Activated T-helper 17 cell treated with anti-CD3 and anti-CD28 coated beads, Interleukin-2, amount 50 U/mL, for 72 hours (primary cell): ENCODE results near the gene KIAA0408. TPM values are rescaled to one million over a fixed set of nuclear protein-coding genes. Genes with fewer than 3 reads are reported as not detected.
"Not testable (repeated sequence)": the region's sequence is repeated elsewhere in the genome, so short reads cannot be mapped to it uniquely, and the experiment has no call there.

Experiments used
- ATAC-seq: fragments of 150-1000 bp; cut with Tn5 transposase; replicated peaks from 2 replicates; pipeline ENCODE4 v1.10.0; 2021; ENCODE audit warnings: mild to moderate bottlenecking, moderate library complexity
- H3K27ac Mint-ChIP-seq: one replicate; pipeline ENCODE4 v1.8.0; 2022; ENCODE audit warnings: mixed read lengths
- H3K27me3 Mint-ChIP-seq: one replicate; pipeline ENCODE4 v1.8.0; 2022; ENCODE audit warnings: mixed read lengths
- H3K36me3 Mint-ChIP-seq: one replicate; pipeline ENCODE4 v1.8.0; 2022; ENCODE audit warnings: low read depth, mild to moderate bottlenecking, mixed read lengths
- H3K4me1 Mint-ChIP-seq: one replicate; pipeline ENCODE4 v1.8.0; 2022; ENCODE audit warnings: mixed read lengths
- H3K4me3 Mint-ChIP-seq: one replicate; pipeline ENCODE4 v1.8.0; 2022; ENCODE audit warnings: mild to moderate bottlenecking, mixed read lengths
- H3K9me3 Mint-ChIP-seq: one replicate; pipeline ENCODE4 v1.8.0; 2022; ENCODE audit warnings: mixed read lengths
- total RNA-seq, 2 donors: library from RNA; stranded (reverse); gene quantifications; one replicate each; pipeline ENCODE4 v1.2.3, GENCODE V29; 2022

KIAA0408 gene
- total RNA-seq, 2 donors from 2014 or later: 10.8 to 13.8 TPM

DNA sequence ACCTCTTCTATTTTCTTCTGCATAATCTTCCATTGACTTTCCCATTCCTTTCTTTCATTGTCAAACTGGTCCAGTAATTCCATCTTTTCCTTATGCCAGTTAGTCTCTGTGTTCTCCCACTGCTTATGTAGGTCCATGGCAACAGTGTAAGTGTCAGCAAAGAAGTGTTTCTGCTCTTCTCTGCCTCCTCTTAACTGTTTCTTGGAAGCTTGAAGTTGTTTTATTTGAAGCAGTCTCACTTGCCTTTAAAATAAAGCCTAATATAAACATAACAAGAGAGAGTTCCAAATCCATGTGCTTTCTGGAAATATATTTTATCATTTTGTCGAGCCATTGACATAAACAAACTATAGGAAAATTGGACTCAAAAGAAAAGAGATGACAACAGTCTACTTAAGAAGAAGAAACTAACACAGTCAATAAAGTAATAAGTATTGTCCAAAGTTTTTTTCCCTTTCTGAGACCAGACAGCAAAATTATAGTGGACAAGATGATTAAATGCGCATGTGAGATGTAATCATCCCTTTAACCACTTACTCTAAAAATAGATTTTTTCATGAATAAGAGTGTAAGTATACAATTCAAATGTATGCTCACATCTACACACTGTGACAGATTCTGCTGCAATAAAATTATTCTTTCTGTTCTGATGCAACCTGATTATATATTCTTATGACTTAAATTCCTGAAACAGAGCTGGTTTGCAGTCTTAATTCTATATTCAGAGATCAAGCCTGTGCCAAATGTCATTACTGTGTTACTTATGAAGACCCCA, 5.2 kb downstream of the KIAA0408 start:
- H3K9me3 Mint-ChIP-seq: no peaks in the 10 kb centered on the region
- H3K4me3 Mint-ChIP-seq: no peak overlapping the region
- no peaks in the 10 kb centered on the region for H3K27me3 Mint-ChIP-seq
- H3K4me1 Mint-ChIP-seq: no peaks in the 10 kb centered on the region
- no peak for ATAC-seq
- H3K27ac Mint-ChIP-seq: no peak overlapping the region
- H3K36me3 Mint-ChIP-seq: peaks cover 44% of the 10 kb centered on the region

- H3K9me3 Mint-ChIP-seq: no peaks in the 10 kb centered on the region
- no peak overlapping the region for H3K4me3 Mint-ChIP-seq
- H3K27ac Mint-ChIP-seq: no peak overlapping the region
- no peaks in the 10 kb centered on the region for H3K4me1 Mint-ChIP-seq
- no peaks in the 10 kb centered on the region for H3K27me3 Mint-ChIP-seq
- no peak for ATAC-seq
- H3K36me3 Mint-ChIP-seq: peaks cover 47% of the 10 kb centered on the region
Measured at GRCh38 chr6:127452803-127453202, 6.4 kb downstream of the KIAA0408 start.

DNA sequence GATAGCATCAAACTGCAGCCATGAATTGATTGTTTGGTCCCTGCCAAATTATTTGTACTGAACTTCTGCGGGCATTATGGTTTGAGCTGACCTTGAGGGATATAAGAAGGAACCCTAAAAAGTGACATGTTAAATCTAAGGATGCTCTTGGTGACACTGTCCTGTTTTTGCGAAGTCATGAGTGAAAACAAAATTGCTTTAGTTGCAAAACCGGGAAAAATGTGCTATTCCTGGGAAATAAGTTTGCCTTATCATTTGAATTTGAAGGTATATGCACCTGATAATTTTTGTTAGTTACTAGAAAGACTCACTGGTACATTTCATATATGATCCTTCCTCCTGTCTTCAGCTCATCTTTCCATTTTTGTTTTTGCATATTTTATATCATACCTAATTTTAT, 7.8 kb downstream of the KIAA0408 start:
- Mint-ChIP-seq H3K4me3 (no peak overlapping the region), H3K36me3 (peaks cover 61% of the 10 kb centered on the region), H3K27me3 (no peaks in the 10 kb centered on the region), H3K9me3 (no peaks in the 10 kb centered on the region), H3K27ac (no peak overlapping the region), H3K4me1 (no peaks in the 10 kb centered on the region)
- no peak for ATAC-seq

GRCh38 chr6:127447780-127448179, 11.4 kb downstream of the KIAA0408 start:
- Mint-ChIP-seq H3K9me3 (no peaks in the 10 kb centered on the region), H3K27ac (no peak overlapping the region), H3K27me3 (no peaks in the 10 kb centered on the region), H3K4me1 (no peaks in the 10 kb centered on the region), H3K4me3 (no peak overlapping the region), H3K36me3 (peaks cover 67% of the 10 kb centered on the region)
- ATAC-seq: peak; percentile 35

DNA sequence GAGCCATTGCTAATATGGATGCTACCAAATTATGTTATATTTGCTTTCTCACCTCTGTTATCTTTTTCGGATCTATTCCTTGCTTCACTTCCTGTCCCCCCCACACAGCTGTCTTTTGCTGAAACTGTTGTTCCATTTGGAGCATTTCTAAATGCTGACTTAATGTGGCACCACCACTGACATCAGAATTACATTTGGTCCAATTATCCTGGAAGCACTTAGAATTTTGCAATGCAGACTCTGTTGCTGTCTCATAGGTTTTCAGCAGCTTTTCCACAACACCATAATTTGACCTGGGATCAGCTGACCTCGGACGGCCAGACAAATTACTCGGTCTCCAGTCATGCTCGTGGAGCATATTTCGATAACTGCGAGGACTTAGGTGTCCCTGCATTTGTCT, 12.8 kb downstream of the KIAA0408 start:
- Mint-ChIP-seq H3K27ac (no peak overlapping the region), H3K4me1 (no peaks in the 10 kb centered on the region), H3K36me3 (peaks cover 62% of the 10 kb centered on the region), H3K27me3 (no peaks in the 10 kb centered on the region), H3K4me3 (no peak overlapping the region), H3K9me3 (no peaks in the 10 kb centered on the region)
- ATAC-seq: no peak

DNA sequence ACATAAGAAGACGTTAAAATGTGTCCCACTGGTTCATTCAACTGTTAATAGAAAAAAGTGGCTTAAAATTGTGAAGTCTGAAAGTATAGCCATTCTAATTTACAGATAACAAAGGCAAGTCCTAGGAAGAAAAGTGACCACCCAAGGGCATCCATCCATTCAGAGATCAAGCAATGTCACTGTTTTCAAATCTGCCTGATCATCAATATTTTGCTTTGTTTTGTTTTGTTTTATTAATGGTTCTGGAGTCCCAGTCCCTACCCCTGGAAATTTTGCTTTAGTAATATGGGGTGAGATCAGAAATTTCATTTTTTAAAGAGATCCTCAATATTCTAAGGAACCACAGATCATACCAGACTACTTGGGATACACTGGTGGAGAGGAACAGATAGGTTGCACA, 17.3 kb downstream of the KIAA0408 start:
- no peak overlapping the region for H3K4me3 Mint-ChIP-seq
- no peak overlapping the region for H3K27ac Mint-ChIP-seq
- no peaks in the 10 kb centered on the region for H3K27me3 Mint-ChIP-seq

DNA sequence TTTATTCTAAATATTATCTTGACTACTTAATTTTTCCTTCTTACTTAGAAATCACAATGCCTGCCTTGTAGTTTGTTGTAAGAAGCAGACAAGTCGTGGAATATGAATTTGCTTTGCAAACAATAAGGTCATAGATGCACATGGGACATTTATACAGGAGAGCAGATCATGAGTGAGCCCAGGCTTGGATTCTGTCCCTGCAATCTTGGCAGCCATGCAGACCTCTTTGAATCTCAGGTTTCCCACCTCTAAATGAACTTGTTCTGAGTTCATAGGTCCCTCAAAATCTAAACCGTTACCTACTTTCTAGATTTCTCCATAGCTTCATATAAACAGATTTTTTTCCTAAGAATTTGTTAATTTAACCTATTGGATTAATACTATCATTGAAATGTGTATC, 19.5 kb downstream of the KIAA0408 start:
- H3K27me3 Mint-ChIP-seq: peaks cover 3% of the 10 kb centered on the region
- H3K36me3 Mint-ChIP-seq: peaks cover 11% of the 10 kb centered on the region
- no peak for ATAC-seq
- H3K9me3 Mint-ChIP-seq: no peaks in the 10 kb centered on the region
- H3K4me1 Mint-ChIP-seq: no peaks in the 10 kb centered on the region
- H3K27ac Mint-ChIP-seq: no peak overlapping the region
- no peak overlapping the region for H3K4me3 Mint-ChIP-seq

More for the DNA sequence above, 17.3 kb downstream of the KIAA0408 start:
- Mint-ChIP-seq H3K9me3 (no peaks in the 10 kb centered on the region), H3K36me3 (peaks cover 25% of the 10 kb centered on the region), H3K4me1 (no peaks in the 10 kb centered on the region)
- no peak for ATAC-seq

GRCh38 chr6:127436578-127437110, 22.5 kb downstream of the KIAA0408 start:
- no peak overlapping the region for H3K27ac Mint-ChIP-seq
- H3K27me3 Mint-ChIP-seq: peaks cover 3% of the 10 kb centered on the region
- no peaks in the 10 kb centered on the region for H3K4me1 Mint-ChIP-seq
- no peak overlapping the region for H3K4me3 Mint-ChIP-seq
- no peaks in the 10 kb centered on the region for H3K9me3 Mint-ChIP-seq
- no peaks in the 10 kb centered on the region for H3K36me3 Mint-ChIP-seq
- no peak for ATAC-seq

DNA sequence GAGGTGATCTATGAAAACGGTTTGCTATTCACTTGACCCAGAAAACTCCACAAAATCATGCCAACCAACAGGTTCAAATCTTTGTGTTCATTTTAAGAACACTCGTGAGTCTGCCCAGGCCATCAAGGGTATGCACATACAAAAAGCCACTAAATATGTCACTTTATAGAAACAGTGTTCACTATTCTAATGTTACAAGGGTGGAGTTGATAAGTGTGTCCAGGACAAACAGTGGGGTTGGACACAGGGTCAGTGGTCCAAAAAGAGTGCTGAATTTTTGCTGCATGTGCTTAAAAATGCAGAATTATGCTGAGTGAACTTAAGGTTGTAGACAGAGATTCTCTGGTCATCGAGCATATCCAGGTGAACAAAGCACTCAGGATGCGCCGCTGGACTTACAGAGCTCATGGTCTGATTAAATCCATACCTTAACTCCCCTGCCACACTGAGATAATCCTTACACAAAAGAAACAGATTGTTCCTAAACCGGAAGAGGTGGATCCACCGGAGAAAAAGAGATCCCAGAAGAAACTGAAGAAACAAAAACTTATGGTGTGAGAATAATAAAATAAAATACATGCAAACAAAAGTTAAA, 23.5 kb downstream of the KIAA0408 start:
- Mint-ChIP-seq H3K27ac (no peak overlapping the region), H3K36me3 (no peaks in the 10 kb centered on the region), H3K4me1 (no peaks in the 10 kb centered on the region), H3K4me3 (no peak overlapping the region), H3K9me3 (no peaks in the 10 kb centered on the region), H3K27me3 (peaks cover 3% of the 10 kb centered on the region)
- ATAC-seq: no peak

- no peaks in the 10 kb centered on the region for H3K4me1 Mint-ChIP-seq
- H3K4me3 Mint-ChIP-seq: no peak overlapping the region
- H3K36me3 Mint-ChIP-seq: no peaks in the 10 kb centered on the region
- peaks cover 3% of the 10 kb centered on the region for H3K27me3 Mint-ChIP-seq
- no peak overlapping the region for H3K27ac Mint-ChIP-seq
- no peak for ATAC-seq
- no peaks in the 10 kb centered on the region for H3K9me3 Mint-ChIP-seq
Measured at GRCh38 chr6:127434651-127435050, 24.5 kb downstream of the KIAA0408 start.

- not testable (repeated sequence) for H3K9me3 Mint-ChIP-seq, ATAC-seq, H3K36me3 Mint-ChIP-seq, H3K4me3 Mint-ChIP-seq, H3K4me1 Mint-ChIP-seq, H3K27ac Mint-ChIP-seq, H3K27me3 Mint-ChIP-seq
Measured at GRCh38 chr6:127428562-127428961, 30.6 kb downstream of the KIAA0408 start.

DNA sequence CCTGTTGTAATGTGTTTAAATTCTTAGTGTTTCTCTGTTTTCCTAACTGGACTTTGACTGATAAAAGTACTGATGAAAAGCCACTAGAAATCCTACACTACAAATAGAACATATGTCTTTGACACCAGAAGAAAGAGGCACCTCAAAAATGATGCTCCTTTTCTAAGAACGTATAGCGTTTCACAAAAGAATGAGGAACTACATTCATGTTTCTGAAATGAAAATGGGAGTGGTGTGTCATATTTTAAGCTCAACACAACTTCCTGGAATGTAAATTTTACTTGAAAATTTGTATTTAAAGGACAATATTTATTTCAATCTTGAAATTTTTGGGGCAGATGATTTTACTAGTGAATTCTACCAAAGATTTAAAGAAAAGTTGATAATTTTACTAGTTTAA, 35.3 kb downstream of the KIAA0408 start:
- ATAC-seq: no peak

DNA sequence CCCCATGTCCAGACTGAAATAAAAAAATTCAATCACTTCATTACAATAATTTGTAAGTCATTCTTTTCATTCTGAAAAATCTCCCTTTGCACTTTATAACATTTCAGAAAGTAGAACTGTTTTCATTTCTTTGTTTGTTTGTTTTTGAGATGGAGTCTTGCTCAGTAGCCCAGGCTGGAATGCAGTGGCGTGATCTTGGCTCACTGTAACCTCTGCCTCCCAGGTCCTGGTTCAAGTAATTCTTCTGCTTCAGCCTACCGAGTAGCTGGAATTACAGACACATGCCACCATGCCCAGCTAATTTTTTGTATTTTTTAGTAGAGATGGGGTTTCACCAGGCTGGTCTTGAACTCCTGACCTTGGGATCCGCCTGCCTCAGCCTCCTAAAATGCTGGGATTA, 38.0 kb downstream of the KIAA0408 start:
- H3K4me3 Mint-ChIP-seq: peak overlapping the region; percentile 61
- H3K4me1 Mint-ChIP-seq, H3K36me3 Mint-ChIP-seq, ATAC-seq, H3K9me3 Mint-ChIP-seq, H3K27ac Mint-ChIP-seq, H3K27me3 Mint-ChIP-seq: not testable (repeated sequence)

More for the DNA sequence above, 35.3 kb downstream of the KIAA0408 start:
- peak overlapping the region; percentile 17 for H3K4me3 Mint-ChIP-seq
- H3K9me3 Mint-ChIP-seq: no peaks in the 10 kb centered on the region
- peaks cover 7% of the 10 kb centered on the region for H3K4me1 Mint-ChIP-seq
- H3K27ac Mint-ChIP-seq: peak overlapping the region; percentile 68
- H3K27me3 Mint-ChIP-seq: no peaks in the 10 kb centered on the region
- H3K36me3 Mint-ChIP-seq: no peaks in the 10 kb centered on the region

DNA sequence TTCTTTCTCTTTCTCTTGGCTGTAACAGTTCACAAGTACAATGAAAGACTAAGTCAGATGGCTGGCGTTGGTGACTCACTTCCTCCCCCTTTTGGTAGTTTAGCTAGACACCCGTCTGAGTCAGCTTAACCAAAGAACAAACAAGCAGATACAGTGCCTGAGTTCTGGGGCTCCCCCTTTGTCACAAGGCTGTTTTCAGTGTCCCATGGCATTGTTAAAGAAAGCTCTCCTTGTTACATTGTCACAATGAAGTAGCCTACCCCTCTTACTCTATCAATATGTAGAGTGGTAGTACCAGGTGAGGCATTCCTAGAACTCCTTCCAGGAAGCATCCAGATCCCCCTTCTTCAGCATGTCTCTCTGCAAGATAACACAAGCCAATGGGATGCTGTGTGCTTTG, 38.6 kb downstream of the KIAA0408 start:
- peak; percentile 100 for ATAC-seq
- peak overlapping the region; percentile 61 for H3K4me3 Mint-ChIP-seq
- peaks cover 7% of the 10 kb centered on the region for H3K4me1 Mint-ChIP-seq
- H3K9me3 Mint-ChIP-seq: no peaks in the 10 kb centered on the region
- H3K27ac Mint-ChIP-seq: peak overlapping the region; percentile 55
- H3K27me3 Mint-ChIP-seq: no peaks in the 10 kb centered on the region
- no peaks in the 10 kb centered on the region for H3K36me3 Mint-ChIP-seq

DNA sequence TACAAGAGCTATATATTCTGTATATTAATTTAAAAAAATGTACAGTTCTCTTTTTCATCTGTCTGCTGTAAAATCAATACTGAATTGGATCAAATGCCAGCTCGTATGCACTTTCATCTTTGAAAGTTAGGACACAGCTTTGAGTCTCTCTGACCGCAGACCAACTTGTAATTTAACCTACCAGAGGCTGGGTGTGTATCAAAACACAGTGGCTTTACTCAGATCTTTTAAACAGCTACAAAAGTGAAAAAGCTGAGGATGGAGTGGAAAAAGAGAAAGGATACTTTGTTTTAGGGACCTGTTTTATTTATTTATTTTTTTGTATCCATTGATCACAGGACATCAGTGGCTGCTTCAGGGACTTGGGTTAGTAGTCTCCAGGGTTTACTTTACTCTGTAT, 44.1 kb downstream of the KIAA0408 start:
- no peaks in the 10 kb centered on the region for H3K36me3 Mint-ChIP-seq
- no peak for ATAC-seq
- no peaks in the 10 kb centered on the region for H3K9me3 Mint-ChIP-seq
- H3K27ac Mint-ChIP-seq: no peak overlapping the region
- no peaks in the 10 kb centered on the region for H3K27me3 Mint-ChIP-seq
- no peaks in the 10 kb centered on the region for H3K4me1 Mint-ChIP-seq
- H3K4me3 Mint-ChIP-seq: no peak overlapping the region
